ENCODE results near the gene TPPP3. TPM values are rescaled to one million over a fixed set of nuclear protein-coding genes. Genes with fewer than 3 reads are reported as not detected.
A peak's percentile ranks its signal among the peaks of the same experiment; 100 is the strongest.

Gene TPPP3
- total and polyA plus RNA-seq, 2 donors (not counting 3 experiments of a cell fraction or from before 2014, with no cell fraction given), result 0.33 to 1.3 TPM

DNA sequence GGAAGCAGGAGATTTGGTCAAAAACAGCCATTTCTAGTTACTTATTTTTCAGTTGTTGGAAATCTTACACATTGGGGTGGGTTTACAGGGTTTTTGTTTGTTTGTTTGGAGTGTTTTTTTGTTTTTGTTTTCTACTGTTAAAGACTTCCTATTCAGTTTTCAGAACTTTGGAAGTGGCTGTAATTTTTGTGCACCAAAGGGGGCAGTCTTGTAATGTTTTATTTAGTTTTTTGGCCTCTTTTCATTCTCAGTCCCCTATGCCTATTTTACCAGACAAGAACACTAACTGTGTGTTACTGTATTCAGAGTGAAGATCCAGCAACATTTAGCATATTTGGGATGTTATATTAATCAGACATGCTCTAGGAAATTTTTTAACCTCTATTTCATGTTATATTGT, 20.6 kb downstream of the TPPP3 start:
- Histone ChIP-seq H2AFZ (ENCODE audit: low read depth, low read length) (no peak overlapping the region), H4K20me1 (replicated peaks; ENCODE audit: control insufficient read depth, extremely low read depth, insufficient read depth, low read length) (no peaks in the 10 kb centered on the region), H3K27me3 (ENCODE audit: control insufficient read depth in 2 of 2, insufficient read depth in 2 of 2, low read length in 2 of 2) (peaks cover 3 to 17% of the 10 kb centered on the region in 2 experiments), H3K4me2 (ENCODE audit: insufficient read depth, low read length) (no peak overlapping the region), H3K9me1 (replicated peaks; ENCODE audit: control insufficient read depth, extremely low read depth, insufficient read depth, low read length) (no peaks in the 10 kb centered on the region), H3K36me3 (ENCODE audit: control insufficient read depth in 2 of 2, extremely low read depth in 1 of 2, insufficient read depth in 2 of 2, low read length in 2 of 2) (no peaks in the 10 kb centered on the region), H3K9me3 (replicated peaks; ENCODE audit: control insufficient read depth, insufficient read depth, low read length) (no peaks in the 10 kb centered on the region), H3K27ac (ENCODE audit: insufficient read depth, low read depth, low read length) (no peak overlapping the region), H3K79me2 (ENCODE audit: control insufficient read depth, insufficient read depth, low read length) (no peaks in the 10 kb centered on the region), H3K4me1 (ENCODE audit: control insufficient read depth, extremely low read depth, insufficient read depth, low read length) (no peaks in the 10 kb centered on the region), H3K4me3 (replicated peaks in 1 of 3; ENCODE audit: insufficient read depth in 1 of 3, low read depth in 1 of 3, low read length in 3 of 3) (no peak overlapping the region), H3K9ac (replicated peaks; ENCODE audit: extremely low read depth, insufficient read depth, low read length) (no peak overlapping the region)
- dilution Hi-C loops (cut with MboI; ENCODE audit: extremely low pct_ligation_motif_present, low sequenced_read_pairs) (no loop called here), intact Hi-C loops (cut with micrococcal nuclease) (loop anchor here (1.0 to 5.0 kb wide), 3 partner anchors 21 to 75 kb away; partner anchors contain the start of gene TPPP3)
- FAIRE-seq, result peak; percentile 55
- ChIA-PET POLR2A (no interaction called here), CTCF (interaction anchor here (1.0 to 2.9 kb wide), 14 partner anchors 8 to 112 kb away, joined by 3 to 21 read pairs (median 8); partner anchors contain the start of genes HSD11B2 and TPPP3)
- BruUV-seq (replicated peaks), result no TSS peak
- DNase-seq (ENCODE audit: low read depth, low spot score), result peak; percentile 40
- TF ChIP-seq GATA2 (IDR thresholded peaks at IDR 0.05; ENCODE audit: insufficient read depth, insufficient read length, low read depth, low read length), result no peak
- TF ChIP-seq CTCF (IDR thresholded peaks at IDR 0.05; ENCODE audit: extremely low read depth in 1 of 2, insufficient read depth in 1 of 2, low read depth in 1 of 2, low read length in 2 of 2), result peak in 1 of 2 donors; percentile 39

GRCh38 chr16:67370661-67371060, 22.6 kb downstream of the TPPP3 start:
- FAIRE-seq (no peak), DNase-seq (ENCODE audit: low read depth, low spot score) (no peak)
- no peaks in the 10 kb centered on the region for H3K9me1 ChIP-seq (replicated peaks; ENCODE audit: control insufficient read depth, extremely low read depth, insufficient read depth, low read length)
- ChIA-PET CTCF (interaction anchor here (1.0 to 1.2 kb wide), 3 partner anchors 23 to 57 kb away, joined by 3 to 4 read pairs (median 4); partner anchors contain the start of gene TPPP3), POLR2A (interaction anchor here (0.7 kb wide), 1 partner anchor 86 kb away, joined by 8 read pairs; no protein-coding TSS in a partner anchor)
- no peaks in the 10 kb centered on the region for H3K4me1 ChIP-seq (ENCODE audit: control insufficient read depth, extremely low read depth, insufficient read depth, low read length)
- no peak overlapping the region for H3K27ac ChIP-seq (ENCODE audit: insufficient read depth, low read depth, low read length)
- no peaks in the 10 kb centered on the region for H4K20me1 ChIP-seq (replicated peaks; ENCODE audit: control insufficient read depth, extremely low read depth, insufficient read depth, low read length)
- H3K9ac ChIP-seq (replicated peaks; ENCODE audit: extremely low read depth, insufficient read depth, low read length), result no peak overlapping the region
- dilution Hi-C loops (cut with MboI; ENCODE audit: extremely low pct_ligation_motif_present, low sequenced_read_pairs) (no loop called here), intact Hi-C loops (cut with micrococcal nuclease) (loop anchor here (5.0 kb wide), 1 partner anchor 77 kb away; no protein-coding TSS in a partner anchor)
- TF ChIP-seq CTCF (IDR thresholded peaks at IDR 0.05; ENCODE audit: extremely low read depth in 1 of 2, insufficient read depth in 1 of 2, low read depth in 1 of 2, low read length in 2 of 2) (no peak), GATA2 (IDR thresholded peaks at IDR 0.05; ENCODE audit: insufficient read depth, insufficient read length, low read depth, low read length) (no peak), JUN (IDR thresholded peaks at IDR 0.05; ENCODE audit: borderline replicate concordance, insufficient read depth, insufficient read length, low read depth) (no peak), POLR2AphosphoS5 (IDR thresholded peaks at IDR 0.05; ENCODE audit: insufficient read depth, low read depth, low read length) (no peak), MYC (IDR thresholded peaks at IDR 0.05; ENCODE audit: low read depth, low read length) (no peak)
- H3K27me3 ChIP-seq (ENCODE audit: control insufficient read depth in 2 of 2, insufficient read depth in 2 of 2, low read length in 2 of 2), result peaks cover 3 to 14% of the 10 kb centered on the region in 2 experiments
- H2AFZ ChIP-seq (ENCODE audit: low read depth, low read length), result no peak overlapping the region
- H3K4me2 ChIP-seq (ENCODE audit: insufficient read depth, low read length), result no peak overlapping the region
- H3K79me2 ChIP-seq (ENCODE audit: control insufficient read depth, insufficient read depth, low read length), result no peaks in the 10 kb centered on the region
- no peaks in the 10 kb centered on the region for H3K9me3 ChIP-seq (replicated peaks; ENCODE audit: control insufficient read depth, insufficient read depth, low read length)
- no TSS peak for BruUV-seq (replicated peaks)
- no peaks in the 10 kb centered on the region for H3K36me3 ChIP-seq (ENCODE audit: control insufficient read depth in 2 of 2, extremely low read depth in 1 of 2, insufficient read depth in 2 of 2, low read length in 2 of 2)
- no peak overlapping the region for H3K4me3 ChIP-seq (replicated peaks in 1 of 3; ENCODE audit: insufficient read depth in 1 of 3, low read depth in 1 of 3, low read length in 3 of 3)

Data from endothelial cell of umbilical vein (primary cell).